GM19395 (cell line): Measurements from ENCODE around the gene RPS6KA5.
A peak's percentile ranks its signal among the peaks of the same experiment; 100 is the strongest.
"Not testable (repeated sequence)": the region's sequence is repeated elsewhere in the genome, so short reads cannot be mapped to it uniquely, and the experiment has no call there.

ENCODE experiments used
- ATAC-seq: cut with Tn5 transposase; IDR thresholded peaks from one replicate; pipeline ENCODE4 v1.9.1; 2021; ENCODE audit warnings: mild to moderate bottlenecking, moderate library complexity; ENCODE audit not compliant: unreplicated experiment

The RPS6KA5 gene

DNA sequence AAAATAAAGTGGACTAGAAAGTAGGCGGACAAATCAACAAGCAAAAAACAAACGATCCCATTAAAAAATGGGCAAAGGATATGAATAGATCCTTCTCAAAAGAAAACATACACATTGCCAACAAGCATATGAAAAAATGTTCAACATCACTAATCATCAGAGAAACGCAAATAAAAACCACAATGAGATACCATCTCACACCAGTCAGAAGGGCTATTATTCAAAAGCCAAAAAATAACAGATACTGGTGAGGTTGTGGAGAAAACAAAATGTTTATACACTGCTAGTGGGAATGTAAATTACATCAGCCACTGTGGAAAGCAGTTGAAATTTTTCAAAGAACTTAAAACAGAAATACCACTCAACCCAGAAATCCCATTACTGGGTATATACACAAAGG lies 70.3 kb downstream of the RPS6KA5 start:
- ATAC-seq, result no peak

GRCh38 chr14:90987140-90987539 lies 73.3 kb downstream of the RPS6KA5 start:
- ATAC-seq, result no peak

DNA sequence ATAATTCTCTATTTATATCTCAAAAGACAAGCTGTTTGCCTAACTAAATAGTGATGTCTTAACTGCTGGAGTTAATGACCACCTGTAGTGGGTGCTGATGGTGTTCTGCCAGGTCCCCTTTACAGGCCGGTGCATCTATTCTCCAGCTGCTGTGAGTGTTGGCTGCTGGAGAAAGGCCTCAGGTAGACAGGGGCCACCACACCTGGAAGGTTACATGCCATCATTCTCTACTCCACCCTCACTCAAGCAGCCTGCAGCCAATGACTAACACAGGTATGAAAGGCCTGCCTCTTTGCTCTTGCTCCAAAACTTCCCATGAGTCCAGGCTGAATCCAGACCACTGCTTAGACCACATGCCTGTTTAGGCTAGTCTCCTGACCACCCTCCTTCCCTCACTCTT lies 73.9 kb downstream of the RPS6KA5 start:
- no peak for ATAC-seq

GRCh38 chr14:90985601-90986242 lies 74.7 kb downstream of the RPS6KA5 start:
- ATAC-seq, result peak; percentile 87

DNA sequence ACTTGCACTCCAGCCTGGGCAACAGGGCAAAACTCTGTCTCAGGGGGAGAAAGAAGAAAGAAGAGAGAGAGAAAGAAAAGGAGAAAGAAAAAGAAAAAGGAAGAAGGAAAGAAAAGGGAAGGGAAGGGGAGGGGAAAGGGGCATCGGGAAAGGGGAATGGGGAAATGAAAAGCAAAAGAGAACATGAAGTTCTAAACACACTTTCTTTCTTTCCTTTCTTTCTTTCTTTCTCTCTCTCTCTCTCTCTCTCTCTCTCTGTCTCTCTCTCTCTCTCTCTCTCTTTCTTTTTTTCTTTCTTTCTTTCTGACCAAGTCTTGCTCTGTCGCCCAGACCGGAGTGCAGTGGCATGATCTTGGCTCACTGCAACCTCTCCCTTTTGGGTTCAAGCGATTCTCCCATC lies 76.9 kb downstream of the RPS6KA5 start:
- no peak for ATAC-seq

GRCh38 chr14:90981636-90982035 lies 78.8 kb downstream of the RPS6KA5 start:
- no peak for ATAC-seq

DNA sequence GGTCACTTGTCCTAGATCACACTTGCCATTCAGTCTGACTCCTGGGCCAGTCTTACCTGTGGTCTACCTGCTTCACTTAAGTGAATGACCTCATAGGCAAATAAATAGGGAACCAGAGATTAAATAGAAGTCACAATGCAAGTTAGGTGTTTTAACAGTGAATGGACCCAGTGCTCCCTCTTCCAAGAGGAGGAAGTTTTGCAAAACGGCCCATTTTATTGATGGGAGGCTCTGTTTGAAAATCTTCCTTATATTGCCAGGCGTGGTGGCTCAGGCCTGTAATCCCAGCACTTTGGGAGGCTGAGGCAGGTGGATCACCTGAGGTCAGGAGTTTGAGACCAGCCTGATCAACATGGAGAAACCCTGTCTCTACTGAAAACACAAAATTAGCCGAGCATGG lies 79.8 kb downstream of the RPS6KA5 start:
- not testable (repeated sequence) for ATAC-seq

DNA sequence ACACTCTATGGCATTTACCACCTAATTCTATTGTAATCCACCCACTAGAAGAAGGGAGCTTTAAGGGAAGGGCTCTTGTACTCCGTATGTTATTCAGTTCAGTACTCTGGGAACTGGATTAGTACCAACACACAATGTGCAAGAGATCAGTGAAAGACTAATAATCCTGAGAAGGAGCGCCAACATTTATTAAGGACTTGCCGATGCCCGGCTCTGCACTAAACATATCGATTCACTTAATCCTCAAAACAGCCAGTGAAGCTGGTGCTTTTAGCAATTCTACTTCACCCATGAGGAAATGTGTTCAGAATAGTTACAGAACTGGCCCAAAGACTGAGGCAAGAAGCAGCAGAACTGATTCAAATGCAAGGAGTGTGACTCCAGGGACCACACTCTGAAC lies 80.9 kb downstream of the RPS6KA5 start:
- ATAC-seq, result no peak

GRCh38 chr14:90976101-90976500 lies 84.3 kb downstream of the RPS6KA5 start:
- ATAC-seq, result no peak

DNA sequence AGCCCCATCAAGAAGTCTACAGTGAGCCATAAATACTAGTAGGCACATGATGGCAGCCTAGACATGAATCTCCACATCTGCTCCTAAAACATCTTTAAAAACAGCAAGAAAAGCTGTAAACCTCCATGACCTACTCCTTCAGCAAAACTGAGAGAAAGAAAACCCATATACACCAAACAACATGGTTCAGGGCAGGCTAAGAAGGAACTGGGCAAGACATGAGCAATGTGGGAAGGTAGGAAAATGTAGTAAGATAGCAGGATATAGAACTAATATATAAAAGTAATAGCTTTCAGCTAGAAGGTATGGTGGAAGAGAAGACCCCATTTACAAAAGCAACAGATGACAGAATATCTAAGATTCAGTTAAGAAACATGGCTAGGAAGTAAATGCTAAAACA lies 88.8 kb downstream of the RPS6KA5 start:
- ATAC-seq, result no peak

DNA sequence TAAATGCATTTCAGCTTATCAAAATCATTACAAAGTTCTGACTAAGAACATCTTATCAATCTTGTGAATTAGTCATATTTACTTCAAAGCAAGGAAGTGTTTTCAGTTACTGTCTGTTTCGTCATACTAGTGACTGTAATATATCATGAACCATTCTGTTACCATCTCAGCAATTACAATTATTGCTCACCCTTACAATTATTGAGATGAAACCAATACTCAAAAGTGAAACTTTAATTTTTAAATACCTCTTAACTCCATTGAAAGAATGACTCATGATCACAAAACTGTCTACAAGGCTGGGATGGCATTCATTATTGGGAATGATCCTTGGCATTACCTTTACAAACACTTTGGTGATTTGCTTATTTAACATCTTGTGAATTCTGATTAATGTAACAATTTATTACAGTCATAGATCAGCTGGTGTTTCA lies 90.3 kb downstream of the RPS6KA5 start:
- no peak for ATAC-seq

- no peak for ATAC-seq
These were observed 90.8 kb downstream of the RPS6KA5 start for GRCh38 chr14:90969531-90970166.

- no peak for ATAC-seq
These were observed 92.4 kb downstream of the RPS6KA5 start for GRCh38 chr14:90968025-90968424.

GRCh38 chr14:90966493-90966892 lies 93.9 kb downstream of the RPS6KA5 start:
- no peak for ATAC-seq

GRCh38 chr14:90965765-90966164 lies 94.7 kb downstream of the RPS6KA5 start:
- no peak for ATAC-seq

- ATAC-seq, result no peak
These were observed 97.1 kb downstream of the RPS6KA5 start for GRCh38 chr14:90963343-90963742.

DNA sequence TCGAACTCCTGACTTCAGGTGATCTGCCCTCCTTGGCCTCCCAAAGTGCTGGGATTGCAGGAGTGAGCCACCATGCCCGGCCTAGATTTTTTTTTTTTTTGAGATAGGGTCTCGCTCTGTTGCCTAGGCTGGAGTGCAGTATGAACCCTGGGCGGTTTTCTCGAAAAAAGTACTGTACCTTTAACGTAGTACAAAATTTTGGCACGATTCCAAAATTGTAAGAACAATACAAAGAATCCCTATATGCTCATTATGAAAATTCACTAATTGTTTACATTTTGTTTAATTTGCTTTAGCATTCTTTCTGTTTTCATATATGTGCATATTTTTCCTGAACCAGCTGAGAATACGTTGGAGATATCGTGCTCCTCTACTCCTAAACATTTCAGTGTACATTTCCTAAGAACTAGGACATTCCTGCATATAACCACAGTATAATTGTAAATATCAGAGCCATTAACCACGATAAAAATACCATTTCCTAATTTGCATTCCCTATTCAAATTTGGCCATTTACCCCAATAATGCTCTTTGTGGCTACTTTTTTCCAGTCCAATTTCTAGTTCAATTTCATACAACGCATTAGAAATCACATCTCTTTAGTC lies 97.8 kb downstream of the RPS6KA5 start:
- ATAC-seq, result no peak

DNA sequence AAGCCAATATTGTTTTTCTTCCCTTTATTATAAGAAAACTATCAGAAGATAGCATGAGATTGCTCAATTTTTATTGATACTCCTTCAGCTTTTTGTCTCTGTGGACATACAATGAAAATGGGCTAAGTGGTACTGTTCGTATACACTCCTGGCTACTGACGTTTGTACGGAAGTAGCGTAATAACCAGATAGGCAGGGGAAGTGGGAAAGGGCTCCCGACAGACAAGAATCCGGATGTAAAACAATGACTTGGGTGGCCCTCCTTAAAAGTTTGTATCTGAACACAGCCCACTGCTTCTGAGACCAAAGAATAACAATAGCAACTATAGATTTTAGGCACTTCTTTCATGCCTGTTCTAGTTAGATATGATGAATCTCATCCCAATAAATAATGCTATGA lies 99.6 kb downstream of the RPS6KA5 start:
- no peak for ATAC-seq

DNA sequence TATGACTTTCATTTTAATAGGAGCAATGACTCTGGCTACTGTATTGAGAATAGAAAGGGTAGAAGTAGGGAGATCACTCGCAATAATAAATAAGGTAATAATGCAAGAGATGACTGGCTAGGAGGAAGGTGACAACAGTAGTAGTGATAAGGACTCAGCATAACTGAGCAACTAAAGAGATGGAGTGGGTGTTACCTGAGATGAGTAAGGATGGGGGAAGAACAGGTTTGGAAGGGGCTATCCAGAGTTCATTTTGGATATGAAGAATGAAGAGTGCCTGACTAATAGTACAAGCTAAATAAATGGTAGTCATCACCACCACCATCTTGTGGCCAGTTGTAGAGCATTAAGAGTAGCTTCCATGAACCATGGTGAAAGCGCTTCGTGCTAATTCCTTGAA lies 101.1 kb downstream of the RPS6KA5 start:
- no peak for ATAC-seq

GRCh38 chr14:90956273-90956672 lies 104.2 kb downstream of the RPS6KA5 start:
- no peak for ATAC-seq

- ATAC-seq, result not testable (repeated sequence)
These were observed 106.8 kb downstream of the RPS6KA5 start for GRCh38 chr14:90953643-90954042.

DNA sequence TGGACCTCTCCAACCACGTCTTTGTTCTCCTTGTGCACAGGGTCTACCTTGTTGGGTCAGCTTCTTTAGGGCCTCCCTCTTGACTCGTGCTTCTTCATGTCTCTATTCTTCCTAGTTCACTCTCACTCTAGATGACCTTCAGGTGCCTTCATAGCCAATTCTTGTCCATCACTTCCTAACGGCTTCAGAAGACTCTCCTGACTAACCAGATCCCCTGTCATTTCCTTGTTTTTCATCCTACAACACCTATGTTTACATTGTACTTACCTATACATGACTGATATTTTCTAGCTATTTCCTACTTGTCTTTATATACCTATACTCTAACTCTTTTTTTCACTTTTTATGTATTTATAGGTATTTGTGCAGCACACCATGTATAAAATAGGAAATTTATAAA lies 117.1 kb downstream of the RPS6KA5 start:
- no peak for ATAC-seq
